Hepatocyte (in vitro differentiated cells): ENCODE measurements around the gene RPE65. TPM values are rescaled to one million over a fixed set of nuclear protein-coding genes. Genes with fewer than 3 reads are reported as not detected.

Experiments used
- DNase-seq: peaks from one replicate; pipeline ENCODE4 v3.0.0-alpha.2; 2016; ENCODE audit warnings: low spot score
- H2AFZ ChIP-seq: fragments of 200-600 bp; sonication (generic); 2 replicates; pipeline ENCODE4 v1.6.0; 2016; ENCODE audit warnings: antibody characterized with exemption, mild to moderate bottlenecking
- H3K27ac ChIP-seq: fragments of 200-600 bp; sonication (generic); 2 replicates; pipeline ENCODE4 v1.5.1; 2016; ENCODE audit warnings: mild to moderate bottlenecking
- H3K27me3 ChIP-seq: fragments of 200-600 bp; sonication (generic); 2 replicates; pipeline ENCODE4 v1.6.1; 2016
- H3K36me3 ChIP-seq: fragments of 200-600 bp; sonication (generic); replicated peaks from 2 replicates; pipeline ENCODE4 v1.5.1; 2016; ENCODE audit warnings: low read depth; ENCODE audit not compliant: insufficient read depth
- H3K4me1 ChIP-seq: fragments of 200-600 bp; sonication (generic); 2 replicates; pipeline ENCODE4 v1.5.1; 2016; ENCODE audit warnings: mild to moderate bottlenecking, moderate library complexity; ENCODE audit not compliant: insufficient read depth
- H3K4me2 ChIP-seq: fragments of 200-600 bp; sonication (generic); 2 replicates; pipeline ENCODE4 v1.6.0; 2016
- H3K4me3 ChIP-seq: fragments of 200-600 bp; sonication (generic); 2 replicates; pipeline ENCODE4 v1.5.1; 2016; ENCODE audit warnings: mild to moderate bottlenecking
- H3K79me2 ChIP-seq: fragments of 200-600 bp; sonication (generic); 2 replicates; pipeline ENCODE4 v1.6.0; 2017; ENCODE audit warnings: mild to moderate bottlenecking
- H3K9me2 ChIP-seq: fragments of 200-600 bp; sonication (generic); replicated peaks from 2 replicates; pipeline ENCODE4 v1.6.0; 2017; ENCODE audit warnings: mild to moderate bottlenecking; ENCODE audit not compliant: insufficient read depth
- H3K9me3 ChIP-seq: fragments of 200-600 bp; sonication (generic); 2 replicates; pipeline ENCODE4 v1.5.1; 2016; ENCODE audit warnings: low read depth, mild to moderate bottlenecking
- H4K20me1 ChIP-seq: fragments of 200-600 bp; sonication (generic); 2 replicates; pipeline ENCODE4 v1.6.0; 2016; ENCODE audit warnings: mild to moderate bottlenecking; ENCODE audit not compliant: insufficient read depth, poor library complexity, severe bottlenecking
- EZH2 ChIP-seq: fragments of 200-600 bp; sonication (generic); IDR thresholded peaks from 2 replicates; pipeline ENCODE4 v1.6.1; 2016; ENCODE audit warnings: antibody characterized with exemption, mild to moderate bottlenecking, borderline replicate concordance
- EZH2phosphoT487 ChIP-seq: fragments of 200-600 bp; sonication (generic); IDR thresholded peaks from one replicate; pipeline ENCODE4 v1.6.1; 2018; ENCODE audit warnings: antibody characterized with exemption, mild to moderate bottlenecking, low read depth, moderate library complexity; ENCODE audit not compliant: unreplicated experiment, severe bottlenecking
- WGBS: methylation state at CpG from one replicate; pipeline ENCODE4 v1.1.6; 2016; ENCODE audit warnings: low lambda C conversion rate; ENCODE audit errors: missing lambda C conversion rate; 5-methylcytosine and 5-hydroxymethylcytosine counted together
- polyA plus RNA-seq: library from polyadenylated mRNA; unstranded; fragments of >200 nt; fragmentation: Nextera tagmentation; extraction: Ambion mirVana; gene quantifications from 2 replicates; pipeline ENCODE4 v1.2.1, GENCODE V29; 2016
- total RNA-seq: library from RNA; depleted of rRNA; stranded (reverse); fragments of >200 nt; gene quantifications from 2 replicates; pipeline ENCODE4 v1.2.3, GENCODE V29; 2014
- TF ChIP-seq, protein P1 (sequence below): fragments of 200-600 bp; sonication (generic); IDR thresholded peaks from 2 replicates; pipeline ENCODE4 v1.5.1; 2016; ENCODE audit warnings: antibody characterized with exemption, mild to moderate bottlenecking; ENCODE audit not compliant: poor library complexity

The RPE65 gene
- total and polyA plus RNA-seq, 2 experiments from 2014 or later = 0.39 to 0.70 TPM

GRCh38 chr1:68433395-68433794 lies 16.4 kb downstream of the RPE65 start:
- WGBS = 57% methylated on average over 2 of the region's 2 CpGs

DNA sequence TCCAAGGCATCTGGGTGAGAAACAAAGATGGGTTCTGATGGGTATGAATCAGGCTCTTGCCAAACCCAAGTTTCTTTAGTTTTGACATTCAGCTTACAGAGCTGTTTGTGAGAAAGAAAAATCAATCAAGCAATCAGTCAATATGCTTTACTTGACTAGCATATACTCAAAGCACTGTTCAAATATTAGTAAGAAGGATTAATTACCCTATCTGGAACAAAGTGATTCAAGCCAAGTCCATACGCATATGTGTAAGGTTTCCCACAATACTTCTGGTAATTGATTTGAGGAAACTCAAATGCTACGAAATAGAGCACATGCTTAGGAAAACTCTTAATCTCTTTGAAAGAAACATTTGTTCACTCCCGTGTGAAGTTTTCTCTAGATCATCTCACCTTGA lies 18.7 kb downstream of the RPE65 start:
- TF ChIP-seq EZH2 (no peak), EZH2phosphoT487 (no peak)
- TF ChIP-seq, protein P1, sequence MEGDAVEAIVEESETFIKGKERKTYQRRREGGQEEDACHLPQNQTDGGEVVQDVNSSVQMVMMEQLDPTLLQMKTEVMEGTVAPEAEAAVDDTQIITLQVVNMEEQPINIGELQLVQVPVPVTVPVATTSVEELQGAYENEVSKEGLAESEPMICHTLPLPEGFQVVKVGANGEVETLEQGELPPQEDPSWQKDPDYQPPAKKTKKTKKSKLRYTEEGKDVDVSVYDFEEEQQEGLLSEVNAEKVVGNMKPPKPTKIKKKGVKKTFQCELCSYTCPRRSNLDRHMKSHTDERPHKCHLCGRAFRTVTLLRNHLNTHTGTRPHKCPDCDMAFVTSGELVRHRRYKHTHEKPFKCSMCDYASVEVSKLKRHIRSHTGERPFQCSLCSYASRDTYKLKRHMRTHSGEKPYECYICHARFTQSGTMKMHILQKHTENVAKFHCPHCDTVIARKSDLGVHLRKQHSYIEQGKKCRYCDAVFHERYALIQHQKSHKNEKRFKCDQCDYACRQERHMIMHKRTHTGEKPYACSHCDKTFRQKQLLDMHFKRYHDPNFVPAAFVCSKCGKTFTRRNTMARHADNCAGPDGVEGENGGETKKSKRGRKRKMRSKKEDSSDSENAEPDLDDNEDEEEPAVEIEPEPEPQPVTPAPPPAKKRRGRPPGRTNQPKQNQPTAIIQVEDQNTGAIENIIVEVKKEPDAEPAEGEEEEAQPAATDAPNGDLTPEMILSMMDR = no peak
- 82% methylated on average over 3 of the region's 3 CpGs for WGBS
- Histone ChIP-seq H3K36me3 (no peaks in the 10 kb centered on the region), H3K4me1 (no peaks in the 10 kb centered on the region), H3K9me2 (no peaks in the 10 kb centered on the region), H3K27me3 (no peaks in the 10 kb centered on the region), H3K79me2 (no peaks in the 10 kb centered on the region), H3K9me3 (no peaks in the 10 kb centered on the region), H3K4me2 (no peak overlapping the region), H3K27ac (no peak overlapping the region), H2AFZ (no peak overlapping the region), H4K20me1 (no peaks in the 10 kb centered on the region), H3K4me3 (no peak overlapping the region)
- DNase-seq = no peak

More at GRCh38 chr1:68433395-68433794, 16.4 kb downstream of the RPE65 start:
- H3K4me1 ChIP-seq = no peaks in the 10 kb centered on the region
- no peak overlapping the region for H3K4me3 ChIP-seq
- H3K9me2 ChIP-seq = no peaks in the 10 kb centered on the region
- H2AFZ ChIP-seq = no peak overlapping the region
- no peak overlapping the region for H3K27ac ChIP-seq
- TF ChIP-seq, protein P1 = no peak
- no peak for TF ChIP-seq EZH2phosphoT487
- no peak for TF ChIP-seq EZH2
- no peaks in the 10 kb centered on the region for H4K20me1 ChIP-seq
- H3K27me3 ChIP-seq = peaks cover 4% of the 10 kb centered on the region
- no peak overlapping the region for H3K4me2 ChIP-seq
- no peaks in the 10 kb centered on the region for H3K36me3 ChIP-seq
- H3K79me2 ChIP-seq = no peaks in the 10 kb centered on the region
- H3K9me3 ChIP-seq = no peaks in the 10 kb centered on the region
- no peak for DNase-seq

DNA sequence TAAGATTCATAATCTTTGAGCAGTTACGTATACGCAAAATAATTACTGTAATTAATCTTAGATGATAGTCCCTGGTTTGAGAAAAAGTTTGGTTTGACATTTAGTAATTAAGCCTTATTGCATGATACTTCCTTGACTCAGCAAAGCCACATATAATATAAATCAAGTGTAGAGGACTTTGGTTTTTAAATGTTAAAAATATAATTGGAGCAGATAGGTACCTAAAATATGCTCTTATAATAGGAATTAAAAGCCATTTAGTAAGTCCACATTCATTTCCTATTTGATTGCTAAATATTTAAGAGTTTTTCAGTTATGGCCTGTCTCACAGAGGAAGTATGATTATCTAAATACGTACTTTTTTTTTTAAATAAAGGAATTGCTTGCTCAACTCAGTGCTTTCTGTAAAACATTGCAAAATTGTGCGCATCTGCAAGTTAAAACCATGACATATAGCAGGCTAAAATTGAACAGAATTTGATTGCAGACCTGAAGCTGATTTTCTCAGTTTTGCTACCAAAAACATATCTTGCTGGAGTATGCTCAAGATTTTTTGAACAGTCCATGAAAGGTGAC lies 20.4 kb downstream of the RPE65 start:
- no peak overlapping the region for H3K27ac ChIP-seq
- TF ChIP-seq EZH2phosphoT487 = no peak
- TF ChIP-seq EZH2 = no peak
- TF ChIP-seq, protein P1 = no peak
- H2AFZ ChIP-seq = no peak overlapping the region
- no peaks in the 10 kb centered on the region for H3K27me3 ChIP-seq
- no peaks in the 10 kb centered on the region for H3K9me2 ChIP-seq
- H3K4me1 ChIP-seq = no peaks in the 10 kb centered on the region
- H3K9me3 ChIP-seq = no peaks in the 10 kb centered on the region
- no peak overlapping the region for H3K4me2 ChIP-seq
- no peaks in the 10 kb centered on the region for H3K79me2 ChIP-seq
- no peaks in the 10 kb centered on the region for H3K36me3 ChIP-seq
- no peaks in the 10 kb centered on the region for H4K20me1 ChIP-seq
- 91% methylated on average over 4 of the region's 4 CpGs for WGBS
- no peak for DNase-seq
- H3K4me3 ChIP-seq = no peak overlapping the region

DNA sequence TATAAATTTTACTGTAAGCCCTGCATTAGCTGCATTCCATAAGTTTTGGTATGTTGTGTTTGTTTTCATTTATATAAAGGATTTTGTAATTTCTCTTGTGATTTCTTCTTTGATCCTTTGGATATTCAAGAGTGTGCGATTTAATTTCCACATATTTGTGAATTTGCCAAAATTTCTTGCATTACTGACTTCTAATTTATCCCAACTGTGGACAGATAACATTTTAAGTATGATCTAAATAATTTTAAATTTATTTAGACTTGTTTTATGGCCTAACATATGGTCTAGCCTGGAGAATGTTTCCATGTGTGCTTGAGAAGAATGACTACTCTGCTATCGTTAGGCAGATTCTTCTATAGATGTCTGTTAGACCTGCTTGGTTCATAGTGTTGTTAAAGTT lies 23.2 kb downstream of the RPE65 start:
- H3K4me3 ChIP-seq = no peak overlapping the region
- DNase-seq = no peak
- TF ChIP-seq EZH2 = no peak
- TF ChIP-seq, protein P1 = no peak
- TF ChIP-seq EZH2phosphoT487 = no peak
- H3K9me2 ChIP-seq = no peaks in the 10 kb centered on the region
- H4K20me1 ChIP-seq = no peaks in the 10 kb centered on the region
- H3K79me2 ChIP-seq = no peaks in the 10 kb centered on the region
- 79% methylated on average over 2 of the region's 2 CpGs for WGBS
- no peak overlapping the region for H3K27ac ChIP-seq
- no peaks in the 10 kb centered on the region for H3K4me1 ChIP-seq
- H3K9me3 ChIP-seq = no peaks in the 10 kb centered on the region
- H3K36me3 ChIP-seq = no peaks in the 10 kb centered on the region
- H3K4me2 ChIP-seq = no peak overlapping the region
- peaks cover 3% of the 10 kb centered on the region for H3K27me3 ChIP-seq
- H2AFZ ChIP-seq = no peak overlapping the region
